ENCODE measurements around the gene SAA2.
"Not testable (repeated sequence)": the region's sequence is repeated elsewhere in the genome, so short reads cannot be mapped to it uniquely, and the experiment has no call there.

SAA2 gene

GRCh38 chr11:18197738-18198137, 50.7 kb downstream of the SAA2 start:
- in situ Hi-C loops (cut with HindIII; ENCODE audit: low sequenced_read_pairs) = not testable (repeated sequence)

DNA sequence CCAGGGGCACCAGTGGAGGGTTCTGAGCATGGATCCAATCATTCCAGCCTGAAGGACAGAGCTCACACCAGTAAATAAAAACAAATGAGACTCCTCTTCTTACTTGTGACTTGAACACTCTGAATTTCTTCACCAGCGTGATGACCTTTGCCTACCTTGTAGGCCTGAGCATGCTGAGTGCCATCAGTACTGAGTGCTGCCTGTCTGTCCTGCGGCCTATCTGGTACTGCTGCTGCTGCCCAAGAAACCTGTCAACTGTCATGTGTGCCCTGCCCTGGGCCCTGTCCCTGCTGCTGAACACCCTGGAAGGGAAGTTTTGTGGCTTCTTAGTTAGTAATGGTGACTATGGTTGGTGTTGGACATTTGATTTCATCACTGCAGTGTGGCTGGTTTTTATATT, 51.9 kb downstream of the SAA2 start:
- in situ Hi-C loops (cut with HindIII; ENCODE audit: low sequenced_read_pairs) = no loop called here
